Ovary (tissue), 3 donors: ENCODE data around the gene CSNK1A1.

Source experiments
- CTCF ChIP-seq, 3 donors: fragments of 450-650 bp in 2 of 3; fragments of 200-600 bp in 1 of 3; IDR thresholded peaks; one replicate each; pipeline versions ENCODE4 v1.5.1 to v1.8.0; 2016 to 2022; ENCODE audit warnings: antibody characterized with exemption in 3 of 3, mild to moderate bottlenecking in 1 of 3
- EP300 ChIP-seq: sonication (generic); formaldehyde crosslinking; IDR thresholded peaks from one replicate; pipeline ENCODE4 v1.6.1; 2017; ENCODE audit warnings: antibody characterized with exemption
- donor health status: DM: no; HTN: no; CAD: no.

DNA sequence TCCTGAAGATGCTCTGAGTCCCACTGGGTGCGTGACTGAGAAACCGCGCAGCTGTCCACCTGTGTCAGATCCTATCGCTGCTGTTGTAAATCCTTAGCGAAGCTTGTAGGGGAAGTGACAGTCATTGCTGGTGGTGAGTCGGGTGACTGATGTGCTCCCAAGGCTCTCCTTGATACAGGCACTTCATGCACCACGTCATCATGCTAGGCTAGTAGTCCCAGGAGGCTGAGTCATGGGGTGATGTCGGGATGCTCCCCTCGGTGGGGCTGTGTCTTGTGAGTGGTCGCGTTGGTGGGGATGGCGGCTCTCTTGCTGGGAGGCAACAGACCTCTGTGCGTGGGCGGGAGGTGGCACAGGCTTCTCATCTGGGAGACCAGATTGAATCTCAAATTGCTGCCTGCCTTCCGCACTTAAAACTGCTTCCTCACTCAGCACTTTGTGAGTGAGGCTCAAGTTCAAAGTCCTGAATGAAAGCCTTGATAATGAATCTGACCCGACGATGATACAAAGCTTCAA, 84.7 kb downstream of the CSNK1A1 start:
- no peak for TF ChIP-seq EP300
- no peak for TF ChIP-seq CTCF (IDR thresholded peaks at IDR 0.05)
